ENCODE data around the gene CCNB1IP1.

- TF ChIP-seq CTCF (IDR thresholded peaks at IDR 0.05) (no peak), POLR2A (IDR thresholded peaks at IDR 0.05) (no peak), EP300 (IDR thresholded peaks at IDR 0.05) (no peak), POLR2AphosphoS5 (IDR thresholded peaks at IDR 0.05) (no peak)
These were observed 49.4 kb upstream of the CCNB1IP1 start for GRCh38 chr14:20382526-20382925.

All from gastroesophageal sphincter (tissue), 3 donors.